Ovary (tissue), 9 donors: Measurements from ENCODE around the gene FUT6. TPM values are rescaled to one million over a fixed set of nuclear protein-coding genes. Genes with fewer than 3 reads are reported as not detected.

Experiments
- DNase-seq, 5 donors: peaks; one replicate each; pipeline ENCODE4 v3.0.0-alpha.2; 2019 to 2020
- H3K27ac ChIP-seq, 2 donors: fragments of 200-600 bp; one replicate each; pipeline versions ENCODE4 v1.5.1 to v1.8.0; 2019 to 2022
- H3K27me3 ChIP-seq: fragments of 200-600 bp; one replicate; pipeline ENCODE4 v1.8.0; 2022
- H3K36me3 ChIP-seq: fragments of 200-600 bp; sonication (generic); one replicate; pipeline ENCODE4 v1.5.1; 2019
- H3K4me1 ChIP-seq: one replicate; pipeline ENCODE4 v1.8.1; 2013; ENCODE audit warnings: mild to moderate bottlenecking, moderate library complexity; ENCODE audit not compliant: insufficient read depth
- H3K4me3 ChIP-seq: fragments of 200-600 bp; sonication (generic); one replicate; pipeline ENCODE4 v1.5.1; 2017
- H3K9me3 ChIP-seq, 2 donors: fragments of 200-600 bp in 1 of 2; sonication (generic) in 1 of 2; one replicate each; pipeline versions ENCODE4 v1.5.1 to v1.8.1; 2013 to 2019; ENCODE audit warnings: mild to moderate bottlenecking in 1 of 2, moderate library complexity in 1 of 2
- CTCF ChIP-seq, 3 donors: fragments of 450-650 bp in 2 of 3; fragments of 200-600 bp in 1 of 3; IDR thresholded peaks; one replicate each; pipeline versions ENCODE4 v1.5.1 to v1.8.0; 2016 to 2022; ENCODE audit warnings: antibody characterized with exemption in 3 of 3, mild to moderate bottlenecking in 1 of 3
- EP300 ChIP-seq: sonication (generic); formaldehyde crosslinking; IDR thresholded peaks from one replicate; pipeline ENCODE4 v1.6.1; 2017; ENCODE audit warnings: antibody characterized with exemption
- POLR2A ChIP-seq: fragments of 450-650 bp; IDR thresholded peaks from one replicate; pipeline ENCODE4 v1.6.1; 2017; ENCODE audit warnings: antibody characterized with exemption, mild to moderate bottlenecking, moderate library complexity
- WGBS, 3 donors: extraction: QIAGEN DNeasy Blood & Tissue Kit in 1 of 3; methylation state at CpG; one replicate each; pipeline versions ENCODE4 v1.1.5 to v1.1.7; 2013 to 2017; 5-methylcytosine and 5-hydroxymethylcytosine counted together
- intact Hi-C, 4 donors: fragments of 100-400 bp; cut with DNase I; formaldehyde crosslinking; loops; one replicate each; pipeline versions ENCODE4 v1.11.0 to v1.15.1; 2022 to 2023
- polyA plus RNA-seq, 2 donors: library from polyadenylated mRNA; stranded (reverse); fragments of 200-250 nt in 1 of 2; fragments of 350-450 nt in 1 of 2; fragmentation: Illumina TruSeq in 1 of 2; extraction: RNeasy Lipid Tissue Mini Kit (QIAGEN cat#74804) in 1 of 2; gene quantifications; one replicate each; pipeline ENCODE4 v1.2.3, GENCODE V29; 2013 to 2014
- total RNA-seq, 7 donors: library from RNA; depleted of rRNA in 2 of 7; stranded (reverse); fragments of >200 nt in 2 of 7; fragmentation: NEBNext Ultra II Directional in 3 of 7; extraction: Animal tissue kit (Norgen Biotek cat#: 25700) in 3 of 7; gene quantifications; one replicate each; pipeline versions ENCODE4 v1.1.0 to v1.2.4, GENCODE V29; 2016 to 2023
- donor health status: DM: no; HTN: no; CAD: no; lungs with moderate emphysema.
- donor health status: DM: no; HTN: no; CAD: no.
- donor health status: Bipolar disorder and iron deficiency.
- donor health status: DM: yes; HTN: yes; CAD: no.
- donor health status: DM: no; HTN: no; CAD: no.
- donor health status: DM: yes; HTN: yes; CAD: no.

The FUT6 gene
- total and polyA plus RNA-seq, 9 donors: 0.11 to 2.6 (median 0.38) TPM; not detected in 5

- intact Hi-C loops: no loop called here
- H3K27me3 ChIP-seq: no peaks in the 10 kb centered on the region
- no peak overlapping the region for H3K27ac ChIP-seq
- H3K4me3 ChIP-seq: no peak overlapping the region
- no peaks in the 10 kb centered on the region for H3K36me3 ChIP-seq
- H3K9me3 ChIP-seq: no peaks in the 10 kb centered on the region
- no peak for TF ChIP-seq EP300
- TF ChIP-seq POLR2A: no peak
- TF ChIP-seq CTCF (IDR thresholded peaks at IDR 0.05): no peak
- peaks cover 3% of the 10 kb centered on the region for H3K4me1 ChIP-seq
- no peak for DNase-seq
- 83 to 87% (median 85%) methylated on average over 6 of the region's 6 CpGs for WGBS, 3 donors
Measured at GRCh38 chr19:5832527-5833216, 6.8 kb downstream of the FUT6 start.

GRCh38 chr19:5832061-5832460 is 7.4 kb downstream of the FUT6 start:
- intact Hi-C loops: no loop called here
- Histone ChIP-seq H3K4me1 (peaks cover 3% of the 10 kb centered on the region), H3K36me3 (no peaks in the 10 kb centered on the region), H3K9me3 (no peaks in the 10 kb centered on the region), H3K27me3 (no peaks in the 10 kb centered on the region), H3K27ac (no peak overlapping the region), H3K4me3 (no peak overlapping the region)
- 61 to 73% (median 67%) methylated on average over 22 of the region's 22 CpGs for WGBS, 3 donors
- DNase-seq: no peak
- TF ChIP-seq CTCF (IDR thresholded peaks at IDR 0.05) (no peak), EP300 (no peak), POLR2A (no peak)

- no peak for TF ChIP-seq POLR2A
- no peak for TF ChIP-seq EP300
- no peak for TF ChIP-seq CTCF (IDR thresholded peaks at IDR 0.05)
- Histone ChIP-seq H3K9me3 (no peaks in the 10 kb centered on the region), H3K36me3 (no peaks in the 10 kb centered on the region), H3K27me3 (no peaks in the 10 kb centered on the region), H3K27ac (no peak overlapping the region), H3K4me1 (peaks cover 3% of the 10 kb centered on the region), H3K4me3 (no peak overlapping the region)
- intact Hi-C loops: no loop called here
- no peak for DNase-seq
- WGBS, 3 donors: 84 to 88% (median 85%) methylated on average over 8 to 9 of the region's 9 CpGs
Measured at GRCh38 chr19:5831159-5831558, 8.3 kb downstream of the FUT6 start.

GRCh38 chr19:5829567-5830310 is 9.8 kb downstream of the FUT6 start:
- intact Hi-C loops: no loop called here
- TF ChIP-seq POLR2A (no peak), CTCF (IDR thresholded peaks at IDR 0.05) (no peak), EP300 (no peak)
- no peak overlapping the region for H3K4me3 ChIP-seq
- no peak overlapping the region for H3K27ac ChIP-seq
- WGBS, 3 donors: 34 to 47% (median 34%) methylated on average over 32 to 34 of the region's 34 CpGs
- H3K36me3 ChIP-seq: no peaks in the 10 kb centered on the region
- H3K4me1 ChIP-seq: peaks cover 3% of the 10 kb centered on the region
- DNase-seq: no peak
- no peaks in the 10 kb centered on the region for H3K9me3 ChIP-seq
- H3K27me3 ChIP-seq: no peaks in the 10 kb centered on the region
